ENCODE measurements around the gene TSNAXIP1. TPM values are rescaled to one million over a fixed set of nuclear protein-coding genes. Genes with fewer than 3 reads are reported as not detected.
"Not testable (repeated sequence)": the region's sequence is repeated elsewhere in the genome, so short reads cannot be mapped to it uniquely, and the experiment has no call there.

The TSNAXIP1 gene
- total and polyA plus RNA-seq, 2 donors (not counting 1 experiment from before 2014, with no cell fraction given), result 0.97 to 1.2 TPM

DNA sequence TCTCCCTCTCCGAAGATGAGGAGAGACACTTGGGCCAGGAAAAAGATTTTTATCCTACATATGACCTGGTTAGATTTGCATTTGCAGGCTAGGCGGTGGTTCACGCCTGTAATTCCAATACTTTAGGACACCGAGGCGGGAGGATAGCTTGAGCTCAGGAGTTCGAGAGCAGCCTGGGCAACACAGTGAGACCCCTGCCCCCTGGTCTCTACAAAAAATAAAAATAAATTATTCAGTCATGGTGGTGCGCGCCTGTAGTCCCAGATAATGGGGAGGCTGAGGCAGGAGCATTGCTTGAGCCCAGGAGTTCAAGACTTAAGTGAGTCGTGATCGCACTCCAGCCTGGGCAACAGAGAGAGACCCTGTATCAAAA, 27.5 kb downstream of the TSNAXIP1 start:
- CTCF ChIA-PET, result interaction anchor here (0.9 to 4.1 kb wide), 7 partner anchors 10 to 207 kb away, joined by 3 to 28 read pairs (median 4); no protein-coding TSS in a partner anchor
- Mint-ChIP-seq H3K27me3 (no peaks in the 10 kb centered on the region), H3K4me1 (peaks cover 16% of the 10 kb centered on the region), H3K4me3 (peak overlapping the region; percentile 89), H3K9me3 (ENCODE audit: insufficient read depth) (no peaks in the 10 kb centered on the region), H3K27ac (peak overlapping the region; percentile 83)
- no peaks in the 10 kb centered on the region for H3K9me3 ChIP-seq (ENCODE audit: control extremely low read depth in 1 of 3, control insufficient read depth in 2 of 3, insufficient read depth in 1 of 3, low read length in 2 of 3)
- POLR2A ChIA-PET, result interaction anchor here (0.9 to 1.0 kb wide), 2 partner anchors 31 to 240 kb away, joined by 3 to 8 read pairs; no protein-coding TSS in a partner anchor
- no peak for ATAC-seq (ENCODE audit: low read depth)
- H3K27me3 ChIP-seq (replicated peaks in 1 of 4; ENCODE audit: control extremely low read depth in 1 of 4, control insufficient read depth in 3 of 4, insufficient read depth in 4 of 4, low read length in 3 of 4), result no peaks in the 10 kb centered on the region
- TF ChIP-seq CTCF (IDR thresholded peaks at IDR 0.05), result no peak
- no peak for TF ChIP-seq EZH2 (IDR thresholded peaks at IDR 0.05; ENCODE audit: borderline replicate concordance, insufficient read depth, low read depth, low read length, poor library complexity, severe bottlenecking)
- intact Hi-C loops (cut with micrococcal nuclease), result loop anchor here (5.0 kb wide), 2 partner anchors 38 to 403 kb away; partner anchors contain the start of genes EDC4 and ESRP2
- H2AFZ ChIP-seq (ENCODE audit: insufficient read depth, low read depth, low read length, poor library complexity, severe bottlenecking), result peak overlapping the region; percentile 90
- peak overlapping the region; percentile 83 for H3K9ac ChIP-seq (ENCODE audit: low read length)
- no peak overlapping the region for H3K27ac ChIP-seq (ENCODE audit: low read length in 2 of 2)
- peaks cover 16% of the 10 kb centered on the region for H3K79me2 ChIP-seq (ENCODE audit: control insufficient read depth, insufficient read depth, low read length)
- H3K4me3 ChIP-seq (ENCODE audit: control extremely low read depth in 1 of 5, extremely low read depth in 1 of 5, insufficient read depth in 1 of 5, low read depth in 2 of 5, low read length in 4 of 5), result peak overlapping the region; percentile 47 to 76 (median 75)
- H4K20me1 ChIP-seq (ENCODE audit: control insufficient read depth, insufficient read depth, low read length, poor library complexity, severe bottlenecking), result no peaks in the 10 kb centered on the region
- no peak for DNase-seq
- H3K4me1 ChIP-seq (ENCODE audit: control insufficient read depth in 2 of 2, insufficient read depth in 2 of 2, low read length in 2 of 2), result peaks cover 12 to 16% of the 10 kb centered on the region in 2 donors
- H3K36me3 ChIP-seq (replicated peaks in 1 of 2; ENCODE audit: control extremely low read depth in 1 of 2, control insufficient read depth in 1 of 2, extremely low read depth in 1 of 2, insufficient read depth in 2 of 2, low read length in 1 of 2), result peaks cover 0 to 22% of the 10 kb centered on the region in 2 experiments
- peak overlapping the region; percentile 91 for H3K4me2 ChIP-seq (replicated peaks; ENCODE audit: low read depth, low read length, poor library complexity, severe bottlenecking)
- 61% methylated on average over 3 of the region's 10 CpGs for WGBS (ENCODE audit: insufficient coverage)

- intact Hi-C loops (cut with micrococcal nuclease); H3K27me3 Mint-ChIP-seq; DNase-seq; H2AFZ ChIP-seq (ENCODE audit: insufficient read depth, low read depth, low read length, poor library complexity, severe bottlenecking); H3K4me3 ChIP-seq (ENCODE audit: control extremely low read depth in 1 of 5, extremely low read depth in 1 of 5, insufficient read depth in 1 of 5, low read depth in 2 of 5, low read length in 4 of 5); H3K27ac Mint-ChIP-seq; H3K9me3 Mint-ChIP-seq (ENCODE audit: insufficient read depth); H3K27ac ChIP-seq (ENCODE audit: low read length in 2 of 2); H3K9me3 ChIP-seq (ENCODE audit: control extremely low read depth in 1 of 3, control insufficient read depth in 2 of 3, insufficient read depth in 1 of 3, low read length in 2 of 3); H3K4me3 Mint-ChIP-seq; ATAC-seq (ENCODE audit: low read depth); H4K20me1 ChIP-seq (ENCODE audit: control insufficient read depth, insufficient read depth, low read length, poor library complexity, severe bottlenecking); H3K9ac ChIP-seq (ENCODE audit: low read length); H3K27me3 ChIP-seq (replicated peaks in 1 of 4; ENCODE audit: control extremely low read depth in 1 of 4, control insufficient read depth in 3 of 4, insufficient read depth in 4 of 4, low read length in 3 of 4); H3K36me3 ChIP-seq (replicated peaks in 1 of 2; ENCODE audit: control extremely low read depth in 1 of 2, control insufficient read depth in 1 of 2, extremely low read depth in 1 of 2, insufficient read depth in 2 of 2, low read length in 1 of 2); H3K4me2 ChIP-seq (replicated peaks; ENCODE audit: low read depth, low read length, poor library complexity, severe bottlenecking): not testable (repeated sequence)
- H3K4me1 Mint-ChIP-seq, result peaks cover 21% of the 10 kb centered on the region
- WGBS (ENCODE audit: insufficient coverage), result 83% methylated on average over 8 of the region's 10 CpGs
- Histone ChIP-seq H3K4me1 (ENCODE audit: control insufficient read depth in 2 of 2, insufficient read depth in 2 of 2, low read length in 2 of 2) (peaks cover 16 to 21% of the 10 kb centered on the region in 2 donors), H3K79me2 (ENCODE audit: control insufficient read depth, insufficient read depth, low read length) (peaks cover 16% of the 10 kb centered on the region)
- ChIA-PET CTCF (interaction anchor here (0.9 to 1.4 kb wide), 2 partner anchors 21 to 358 kb away, joined by 3 to 9 read pairs; no protein-coding TSS in a partner anchor), POLR2A (interaction anchor here (0.7 kb wide), 1 partner anchor 102 kb away, joined by 3 read pairs; no protein-coding TSS in a partner anchor)
Observed at GRCh38 chr16:67837190-67837589, 30.5 kb downstream of the TSNAXIP1 start.

Data from B cell (primary cell).